GM12878 (cell line): Measurements from ENCODE around the gene RAB3GAP1. TPM values are rescaled to one million over a fixed set of nuclear protein-coding genes. Genes with fewer than 3 reads are reported as not detected.
A peak's percentile ranks its signal among the peaks of the same experiment; 100 is the strongest.

Source experiments
- ATAC-seq: fragments of 200-7000 bp; cut with Tn5 transposase; 3 replicates; pipeline ENCODE4 v1.9.1; 2020; ENCODE audit warnings: mild to moderate bottlenecking, moderate library complexity
- BruUV-seq: library from RNA; stranded (reverse); fragments of 400-500 nt; replicated peaks from 2 replicates; lab custom pipeline; 2021; lab: Mats Ljungman, UMichigan
- CTCF ChIA-PET: fragments of 300-600 bp; sonication (Branson Sonifier 250); formaldehyde crosslinking; extraction: SDS; loops from one replicate; lab custom pipeline; 2021; ENCODE audit warnings: inconsistent platforms; lab: Yijun Ruan, JAX
- POLR2A ChIA-PET: fragments of 350-600 bp; formaldehyde crosslinking; extraction: SDS; loops from one replicate; lab custom pipeline; 2021; ENCODE audit warnings: inconsistent platforms; lab: Charles Lee
- RAD21 ChIA-PET: fragments of 300-600 bp; sonication (Branson Sonifier 250); formaldehyde crosslinking; loops from one replicate; lab custom pipeline; 2023; ENCODE audit warnings: antibody characterized with exemption; ENCODE audit not compliant: unreplicated experiment; lab: Charles Lee
- SMC1A ChIA-PET: fragments of 300-600 bp; sonication (Branson Sonifier 250); formaldehyde crosslinking; loops from one replicate; lab custom pipeline; 2023; ENCODE audit not compliant: unreplicated experiment, uncharacterized antibody; lab: Charles Lee
- DNase-seq: peaks from one replicate; pipeline ENCODE4 v3.0.0-alpha.2; 2011; ENCODE audit warnings: low read depth, low spot score
- FAIRE-seq: peaks from 3 replicates; lab custom pipeline; 2011; peaks lifted over from hg19 to GRCh38; lab: Jason Lieb, UNC
- H2AFZ ChIP-seq: 2 replicates; pipeline ENCODE4 v1.6.0; 2011; ENCODE audit warnings: low read depth, low read length, control low read depth; ENCODE audit not compliant: control insufficient read depth
- H3K27ac ChIP-seq: 2 replicates; pipeline ENCODE4 v1.5.1; 2011; ENCODE audit warnings: control low read depth; ENCODE audit not compliant: control insufficient read depth, insufficient read depth
- H3K27me3 ChIP-seq, 2 experiments: replicated peaks in 1 of 2; 2 replicates each; pipeline versions ENCODE4 v1.6.0 to v1.6.1; 2011; ENCODE audit warnings: low read length in 1 of 2; ENCODE audit not compliant: control insufficient read depth in 2 of 2, insufficient read depth in 2 of 2
- H3K36me3 ChIP-seq, 2 experiments: 2 replicates each; pipeline ENCODE4 v1.5.1; 2011; ENCODE audit warnings: low read length in 1 of 2; ENCODE audit not compliant: control insufficient read depth in 2 of 2, insufficient read depth in 2 of 2
- H3K4me1 ChIP-seq: 2 replicates; pipeline ENCODE4 v1.6.1; 2011; ENCODE audit warnings: mild to moderate bottlenecking, low read length, moderate library complexity, mixed read lengths; ENCODE audit not compliant: control insufficient read depth, insufficient read depth
- H3K4me2 ChIP-seq: 2 replicates; pipeline ENCODE4 v1.6.0; 2011; ENCODE audit warnings: control low read depth; ENCODE audit not compliant: control insufficient read depth, insufficient read depth
- H3K4me3 ChIP-seq: fragments of 200-600 bp; sonication (generic); 2 replicates; pipeline ENCODE4 v1.5.1; 2016
- H3K79me2 ChIP-seq: 2 replicates; pipeline ENCODE4 v1.6.0; 2011; ENCODE audit warnings: low read length; ENCODE audit not compliant: control insufficient read depth, insufficient read depth
- H3K9ac ChIP-seq: 2 replicates; pipeline ENCODE4 v1.8.0; 2011; ENCODE audit warnings: low read length, control low read depth, mixed read lengths; ENCODE audit not compliant: control insufficient read depth, insufficient read depth
- H3K9me3 ChIP-seq: replicated peaks from 3 replicates; pipeline ENCODE4 v1.5.1; 2011; ENCODE audit warnings: mild to moderate bottlenecking, low read length; ENCODE audit not compliant: control insufficient read depth, insufficient read depth
- H4K20me1 ChIP-seq: 2 replicates; pipeline ENCODE4 v1.6.0; 2011; ENCODE audit not compliant: control insufficient read depth, insufficient read depth
- CHD2 ChIP-seq: IDR thresholded peaks from 2 replicates; pipeline ENCODE4 v1.6.1; 2011; ENCODE audit warnings: low read depth, low read length, improper control_type of control experiment, borderline replicate concordance
- HDGF ChIP-seq: fragments of 450-650 bp; IDR thresholded peaks from 2 replicates; pipeline ENCODE4 v1.6.1; 2016; ENCODE audit warnings: antibody characterized with exemption
- HSF1 ChIP-seq: fragments of 150-350 bp; IDR thresholded peaks from 2 replicates; pipeline ENCODE4 v1.6.1; 2014; ENCODE audit warnings: mild to moderate bottlenecking, low read depth, low read length
- MYB ChIP-seq: fragments of 150-350 bp; IDR thresholded peaks from 2 replicates; pipeline ENCODE4 v1.6.1; 2014; ENCODE audit warnings: mild to moderate bottlenecking, low read depth, low read length, borderline replicate concordance
- RCOR1 ChIP-seq: conservative IDR thresholded peaks from 2 replicates; pipeline ENCODE4 v1.6.1; 2012; ENCODE audit warnings: low read depth, low read length, improper control_type of control experiment
- SMAD5 ChIP-seq: IDR thresholded peaks from 2 replicates; pipeline ENCODE4 v1.6.1; 2016; ENCODE audit warnings: antibody characterized with exemption, low read depth
- SMC3 ChIP-seq: IDR thresholded peaks from 2 replicates; pipeline ENCODE4 v1.6.1; 2011; ENCODE audit warnings: low read length, improper control_type of control experiment, borderline replicate concordance
- SP1 ChIP-seq: IDR thresholded peaks from one replicate; pipeline ENCODE4 v1.6.1; 2011; ENCODE audit warnings: low read depth, low read length
- WGBS: methylation state at CpG from one replicate; pipeline ENCODE4 v1.1.6; 2016; ENCODE audit warnings: low lambda C conversion rate; ENCODE audit not compliant: insufficient replicate concordance, insufficient coverage; ENCODE audit errors: missing lambda C conversion rate; 5-methylcytosine and 5-hydroxymethylcytosine counted together
- in situ Hi-C: fragments of 300-500 bp; cut with MboI; formaldehyde crosslinking; loops from 9 replicates; pipeline ENCODE4 v1.14.3; 2018; ENCODE audit warnings: mixed read lengths
- intact Hi-C: fragments of 100-400 bp; cut with micrococcal nuclease; formaldehyde crosslinking; loops from one replicate; pipeline ENCODE4 v1.14.2; 2022; ENCODE audit not compliant: unreplicated experiment
- polyA plus RNA-seq, 11 experiments: library from polyadenylated mRNA; depleted of rRNA in 4 of 11; unstranded in 6 of 11; stranded (reverse) in 5 of 11; fragments of >200 nt; fragmentation: Nextera tagmentation in 4 of 11; fragmentation: Illumina TruSeq in 1 of 11; extraction: Ambion mirVana in 4 of 11; extraction: Trizol in 1 of 11; gene quantifications; 1 replicate in 1 of 11; 2 replicates in 10 of 11; pipeline versions ENCODE4 v1.2.1 to v1.2.3, GENCODE V29; 2011 to 2016; ENCODE audit warnings: inconsistent platforms in 2 of 11, missing spikeins in 2 of 11, low read depth in 1 of 11
- total RNA-seq, 4 experiments: library from RNA; depleted of rRNA in 3 of 4; stranded (reverse); fragments of >200 nt in 3 of 4; fragmentation: Illumina TruSeq in 1 of 4; extraction: Trizol in 1 of 4; gene quantifications; 2 replicates each; pipeline versions ENCODE4 v1.2.1 to v1.2.3, GENCODE V29; 2013 to 2021
- TF ChIP-seq, protein P1 (sequence below): IDR thresholded peaks from 2 replicates; pipeline ENCODE4 v1.6.1; 2011; ENCODE audit warnings: borderline replicate concordance, low read depth, mild to moderate bottlenecking, moderate library complexity, low read length; ENCODE audit not compliant: insufficient read depth, poor library complexity, severe bottlenecking

RAB3GAP1 gene
- total and polyA plus RNA-seq, 10 of the 15 experiments (the other 5 are each of a cell fraction or from before 2014, with no cell fraction given): 13.7 to 36.9 (median 21.0) TPM

GRCh38 chr2:135162377-135162776 lies 110.3 kb downstream of the RAB3GAP1 start:
- in situ Hi-C loops: no loop called here
- H3K36me3 ChIP-seq: peaks cover 3 to 12% of the 10 kb centered on the region in 2 experiments

More at GRCh38 chr2:135162377-135162776, 110.3 kb downstream of the RAB3GAP1 start:
- intact Hi-C loops: no loop called here
- no TSS peak for BruUV-seq
- H4K20me1 ChIP-seq: no peaks in the 10 kb centered on the region
- WGBS: 58% methylated on average over 5 of the region's 5 CpGs
- H3K27ac ChIP-seq: no peak overlapping the region
- CTCF ChIA-PET: no interaction called here
- DNase-seq (no peak), FAIRE-seq (peak; percentile 18), ATAC-seq (no peak)
- no peaks in the 10 kb centered on the region for H3K79me2 ChIP-seq
- POLR2A ChIA-PET: no interaction called here
- H3K9ac ChIP-seq: no peak overlapping the region
- RAD21 ChIA-PET: no interaction called here
- no peaks in the 10 kb centered on the region for H3K9me3 ChIP-seq
- H3K27me3 ChIP-seq: no peaks in the 10 kb centered on the region
- H3K4me1 ChIP-seq: peaks cover 6% of the 10 kb centered on the region
- no peak overlapping the region for H3K4me3 ChIP-seq
- TF ChIP-seq SMC3: no peak
- no peak for TF ChIP-seq CHD2
- no peak for TF ChIP-seq HDGF
- no peak for TF ChIP-seq HSF1
- TF ChIP-seq SP1: no peak
- TF ChIP-seq RCOR1: no peak
- TF ChIP-seq MYB: no peak
- no peak for TF ChIP-seq SMAD5
- TF ChIP-seq, protein P1, sequence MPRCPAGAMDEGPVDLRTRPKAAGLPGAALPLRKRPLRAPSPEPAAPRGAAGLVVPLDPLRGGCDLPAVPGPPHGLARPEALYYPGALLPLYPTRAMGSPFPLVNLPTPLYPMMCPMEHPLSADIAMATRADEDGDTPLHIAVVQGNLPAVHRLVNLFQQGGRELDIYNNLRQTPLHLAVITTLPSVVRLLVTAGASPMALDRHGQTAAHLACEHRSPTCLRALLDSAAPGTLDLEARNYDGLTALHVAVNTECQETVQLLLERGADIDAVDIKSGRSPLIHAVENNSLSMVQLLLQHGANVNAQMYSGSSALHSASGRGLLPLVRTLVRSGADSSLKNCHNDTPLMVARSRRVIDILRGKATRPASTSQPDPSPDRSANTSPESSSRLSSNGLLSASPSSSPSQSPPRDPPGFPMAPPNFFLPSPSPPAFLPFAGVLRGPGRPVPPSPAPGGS: no peak
- H2AFZ ChIP-seq: no peak overlapping the region
- SMC1A ChIA-PET: no interaction called here
- H3K4me2 ChIP-seq: no peak overlapping the region
